ENCODE data around the gene F8.

- TF ChIP-seq POLR2A (conservative IDR thresholded peaks at IDR 0.05): no peak
- TF ChIP-seq, protein P1, sequence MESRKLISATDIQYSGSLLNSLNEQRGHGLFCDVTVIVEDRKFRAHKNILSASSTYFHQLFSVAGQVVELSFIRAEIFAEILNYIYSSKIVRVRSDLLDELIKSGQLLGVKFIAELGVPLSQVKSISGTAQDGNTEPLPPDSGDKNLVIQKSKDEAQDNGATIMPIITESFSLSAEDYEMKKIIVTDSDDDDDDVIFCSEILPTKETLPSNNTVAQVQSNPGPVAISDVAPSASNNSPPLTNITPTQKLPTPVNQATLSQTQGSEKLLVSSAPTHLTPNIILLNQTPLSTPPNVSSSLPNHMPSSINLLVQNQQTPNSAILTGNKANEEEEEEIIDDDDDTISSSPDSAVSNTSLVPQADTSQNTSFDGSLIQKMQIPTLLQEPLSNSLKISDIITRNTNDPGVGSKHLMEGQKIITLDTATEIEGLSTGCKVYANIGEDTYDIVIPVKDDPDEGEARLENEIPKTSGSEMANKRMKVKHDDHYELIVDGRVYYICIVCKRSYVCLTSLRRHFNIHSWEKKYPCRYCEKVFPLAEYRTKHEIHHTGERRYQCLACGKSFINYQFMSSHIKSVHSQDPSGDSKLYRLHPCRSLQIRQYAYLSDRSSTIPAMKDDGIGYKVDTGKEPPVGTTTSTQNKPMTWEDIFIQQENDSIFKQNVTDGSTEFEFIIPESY (CRISPR knock-in tag; IDR thresholded peaks at IDR 0.05): no peak
- TF ChIP-seq POLR2AphosphoS2 (IDR thresholded peaks at IDR 0.05; ENCODE audit: low read length): no peak
- TF ChIP-seq MAX (CRISPR knock-in tag; IDR thresholded peaks at IDR 0.05): no peak
- TF ChIP-seq, protein P2, sequence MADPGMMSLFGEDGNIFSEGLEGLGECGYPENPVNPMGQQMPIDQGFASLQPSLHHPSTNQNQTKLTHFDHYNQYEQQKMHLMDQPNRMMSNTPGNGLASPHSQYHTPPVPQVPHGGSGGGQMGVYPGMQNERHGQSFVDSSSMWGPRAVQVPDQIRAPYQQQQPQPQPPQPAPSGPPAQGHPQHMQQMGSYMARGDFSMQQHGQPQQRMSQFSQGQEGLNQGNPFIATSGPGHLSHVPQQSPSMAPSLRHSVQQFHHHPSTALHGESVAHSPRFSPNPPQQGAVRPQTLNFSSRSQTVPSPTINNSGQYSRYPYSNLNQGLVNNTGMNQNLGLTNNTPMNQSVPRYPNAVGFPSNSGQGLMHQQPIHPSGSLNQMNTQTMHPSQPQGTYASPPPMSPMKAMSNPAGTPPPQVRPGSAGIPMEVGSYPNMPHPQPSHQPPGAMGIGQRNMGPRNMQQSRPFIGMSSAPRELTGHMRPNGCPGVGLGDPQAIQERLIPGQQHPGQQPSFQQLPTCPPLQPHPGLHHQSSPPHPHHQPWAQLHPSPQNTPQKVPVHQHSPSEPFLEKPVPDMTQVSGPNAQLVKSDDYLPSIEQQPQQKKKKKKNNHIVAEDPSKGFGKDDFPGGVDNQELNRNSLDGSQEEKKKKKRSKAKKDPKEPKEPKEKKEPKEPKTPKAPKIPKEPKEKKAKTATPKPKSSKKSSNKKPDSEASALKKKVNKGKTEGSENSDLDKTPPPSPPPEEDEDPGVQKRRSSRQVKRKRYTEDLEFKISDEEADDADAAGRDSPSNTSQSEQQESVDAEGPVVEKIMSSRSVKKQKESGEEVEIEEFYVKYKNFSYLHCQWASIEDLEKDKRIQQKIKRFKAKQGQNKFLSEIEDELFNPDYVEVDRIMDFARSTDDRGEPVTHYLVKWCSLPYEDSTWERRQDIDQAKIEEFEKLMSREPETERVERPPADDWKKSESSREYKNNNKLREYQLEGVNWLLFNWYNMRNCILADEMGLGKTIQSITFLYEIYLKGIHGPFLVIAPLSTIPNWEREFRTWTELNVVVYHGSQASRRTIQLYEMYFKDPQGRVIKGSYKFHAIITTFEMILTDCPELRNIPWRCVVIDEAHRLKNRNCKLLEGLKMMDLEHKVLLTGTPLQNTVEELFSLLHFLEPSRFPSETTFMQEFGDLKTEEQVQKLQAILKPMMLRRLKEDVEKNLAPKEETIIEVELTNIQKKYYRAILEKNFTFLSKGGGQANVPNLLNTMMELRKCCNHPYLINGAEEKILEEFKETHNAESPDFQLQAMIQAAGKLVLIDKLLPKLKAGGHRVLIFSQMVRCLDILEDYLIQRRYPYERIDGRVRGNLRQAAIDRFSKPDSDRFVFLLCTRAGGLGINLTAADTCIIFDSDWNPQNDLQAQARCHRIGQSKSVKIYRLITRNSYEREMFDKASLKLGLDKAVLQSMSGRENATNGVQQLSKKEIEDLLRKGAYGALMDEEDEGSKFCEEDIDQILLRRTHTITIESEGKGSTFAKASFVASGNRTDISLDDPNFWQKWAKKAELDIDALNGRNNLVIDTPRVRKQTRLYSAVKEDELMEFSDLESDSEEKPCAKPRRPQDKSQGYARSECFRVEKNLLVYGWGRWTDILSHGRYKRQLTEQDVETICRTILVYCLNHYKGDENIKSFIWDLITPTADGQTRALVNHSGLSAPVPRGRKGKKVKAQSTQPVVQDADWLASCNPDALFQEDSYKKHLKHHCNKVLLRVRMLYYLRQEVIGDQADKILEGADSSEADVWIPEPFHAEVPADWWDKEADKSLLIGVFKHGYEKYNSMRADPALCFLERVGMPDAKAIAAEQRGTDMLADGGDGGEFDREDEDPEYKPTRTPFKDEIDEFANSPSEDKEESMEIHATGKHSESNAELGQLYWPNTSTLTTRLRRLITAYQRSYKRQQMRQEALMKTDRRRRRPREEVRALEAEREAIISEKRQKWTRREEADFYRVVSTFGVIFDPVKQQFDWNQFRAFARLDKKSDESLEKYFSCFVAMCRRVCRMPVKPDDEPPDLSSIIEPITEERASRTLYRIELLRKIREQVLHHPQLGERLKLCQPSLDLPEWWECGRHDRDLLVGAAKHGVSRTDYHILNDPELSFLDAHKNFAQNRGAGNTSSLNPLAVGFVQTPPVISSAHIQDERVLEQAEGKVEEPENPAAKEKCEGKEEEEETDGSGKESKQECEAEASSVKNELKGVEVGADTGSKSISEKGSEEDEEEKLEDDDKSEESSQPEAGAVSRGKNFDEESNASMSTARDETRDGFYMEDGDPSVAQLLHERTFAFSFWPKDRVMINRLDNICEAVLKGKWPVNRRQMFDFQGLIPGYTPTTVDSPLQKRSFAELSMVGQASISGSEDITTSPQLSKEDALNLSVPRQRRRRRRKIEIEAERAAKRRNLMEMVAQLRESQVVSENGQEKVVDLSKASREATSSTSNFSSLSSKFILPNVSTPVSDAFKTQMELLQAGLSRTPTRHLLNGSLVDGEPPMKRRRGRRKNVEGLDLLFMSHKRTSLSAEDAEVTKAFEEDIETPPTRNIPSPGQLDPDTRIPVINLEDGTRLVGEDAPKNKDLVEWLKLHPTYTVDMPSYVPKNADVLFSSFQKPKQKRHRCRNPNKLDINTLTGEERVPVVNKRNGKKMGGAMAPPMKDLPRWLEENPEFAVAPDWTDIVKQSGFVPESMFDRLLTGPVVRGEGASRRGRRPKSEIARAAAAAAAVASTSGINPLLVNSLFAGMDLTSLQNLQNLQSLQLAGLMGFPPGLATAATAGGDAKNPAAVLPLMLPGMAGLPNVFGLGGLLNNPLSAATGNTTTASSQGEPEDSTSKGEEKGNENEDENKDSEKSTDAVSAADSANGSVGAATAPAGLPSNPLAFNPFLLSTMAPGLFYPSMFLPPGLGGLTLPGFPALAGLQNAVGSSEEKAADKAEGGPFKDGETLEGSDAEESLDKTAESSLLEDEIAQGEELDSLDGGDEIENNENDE (IDR thresholded peaks at IDR 0.05; ENCODE audit: low read depth, low read length): no peak
- no peak for TF ChIP-seq CHD1 (IDR thresholded peaks at IDR 0.05; ENCODE audit: low read length)
Observed at GRCh38 chrX:155055494-155055893, 33.0 kb upstream of the F8 start.

All from K562 (cell line).